NB4 (cell line): ENCODE results near the gene BLOC1S1.

ENCODE experiments used
- MYC ChIP-seq: IDR thresholded peaks from 2 replicates; pipeline ENCODE4 v1.6.1; 2011; ENCODE audit warnings: low read depth, low read length
- POLR2A ChIP-seq: IDR thresholded peaks from 2 replicates; pipeline ENCODE4 v1.6.1; 2011; ENCODE audit warnings: mild to moderate bottlenecking; ENCODE audit not compliant: insufficient read length; ENCODE audit errors: extremely low read depth
- TF ChIP-seq, protein P1 (sequence below): IDR thresholded peaks from one replicate; pipeline ENCODE4 v1.5.1; 2012; ENCODE audit warnings: low read depth, low read length

DNA sequence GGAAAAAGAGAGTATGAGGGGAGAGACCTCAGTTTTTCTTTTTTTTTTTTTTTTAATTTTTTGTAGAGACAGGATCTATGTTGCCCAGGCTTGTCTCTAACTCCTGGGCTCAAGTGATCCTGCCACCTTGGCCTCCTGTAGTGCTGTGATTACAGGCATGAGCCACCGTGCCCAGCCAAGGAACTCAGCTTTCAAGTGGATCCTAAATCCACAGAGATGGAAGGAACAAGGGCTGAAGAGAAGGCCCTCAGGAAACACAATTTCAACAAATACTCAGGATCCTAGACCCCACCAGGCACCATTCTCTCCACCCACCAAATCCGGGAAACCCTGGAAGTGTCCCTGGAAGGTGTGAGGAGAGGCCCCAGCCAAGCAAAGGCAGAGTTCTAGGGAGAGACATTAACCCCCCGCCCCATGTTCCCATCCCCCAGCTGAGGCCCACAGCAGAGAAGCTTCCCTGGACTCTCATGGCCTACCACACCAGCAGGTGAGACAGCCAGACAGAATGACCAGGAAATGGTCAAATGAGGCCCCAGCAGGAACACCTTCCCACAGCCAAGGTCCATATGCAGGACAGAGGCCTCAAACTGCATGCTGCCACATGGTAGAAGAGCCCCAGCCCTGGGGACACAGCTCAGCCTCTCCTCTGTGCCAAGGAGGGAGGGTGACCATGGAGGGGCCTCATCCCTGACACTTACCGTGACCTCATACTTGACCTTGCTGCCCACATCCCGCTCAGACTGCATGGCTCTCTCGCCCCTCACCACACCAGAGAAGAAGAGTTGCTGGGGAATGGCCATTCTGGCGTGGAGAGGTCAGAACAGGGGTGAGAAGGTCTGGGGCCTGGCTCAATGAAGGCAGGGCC is 22.3 kb upstream of the BLOC1S1 start:
- TF ChIP-seq, protein P1, sequence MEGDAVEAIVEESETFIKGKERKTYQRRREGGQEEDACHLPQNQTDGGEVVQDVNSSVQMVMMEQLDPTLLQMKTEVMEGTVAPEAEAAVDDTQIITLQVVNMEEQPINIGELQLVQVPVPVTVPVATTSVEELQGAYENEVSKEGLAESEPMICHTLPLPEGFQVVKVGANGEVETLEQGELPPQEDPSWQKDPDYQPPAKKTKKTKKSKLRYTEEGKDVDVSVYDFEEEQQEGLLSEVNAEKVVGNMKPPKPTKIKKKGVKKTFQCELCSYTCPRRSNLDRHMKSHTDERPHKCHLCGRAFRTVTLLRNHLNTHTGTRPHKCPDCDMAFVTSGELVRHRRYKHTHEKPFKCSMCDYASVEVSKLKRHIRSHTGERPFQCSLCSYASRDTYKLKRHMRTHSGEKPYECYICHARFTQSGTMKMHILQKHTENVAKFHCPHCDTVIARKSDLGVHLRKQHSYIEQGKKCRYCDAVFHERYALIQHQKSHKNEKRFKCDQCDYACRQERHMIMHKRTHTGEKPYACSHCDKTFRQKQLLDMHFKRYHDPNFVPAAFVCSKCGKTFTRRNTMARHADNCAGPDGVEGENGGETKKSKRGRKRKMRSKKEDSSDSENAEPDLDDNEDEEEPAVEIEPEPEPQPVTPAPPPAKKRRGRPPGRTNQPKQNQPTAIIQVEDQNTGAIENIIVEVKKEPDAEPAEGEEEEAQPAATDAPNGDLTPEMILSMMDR, result no peak
- TF ChIP-seq POLR2A (no peak), MYC (no peak)
